ENCODE measurements around the gene PAX6.

The PAX6 gene

GRCh38 chr11:31798057-31798553 is 13.0 kb downstream of the PAX6 start:
- DNase-seq (ENCODE audit: low read depth, low spot score) = no peak

GRCh38 chr11:31797190-31798056 is 13.7 kb downstream of the PAX6 start:
- DNase-seq (ENCODE audit: low read depth, low spot score) = no peak

DNA sequence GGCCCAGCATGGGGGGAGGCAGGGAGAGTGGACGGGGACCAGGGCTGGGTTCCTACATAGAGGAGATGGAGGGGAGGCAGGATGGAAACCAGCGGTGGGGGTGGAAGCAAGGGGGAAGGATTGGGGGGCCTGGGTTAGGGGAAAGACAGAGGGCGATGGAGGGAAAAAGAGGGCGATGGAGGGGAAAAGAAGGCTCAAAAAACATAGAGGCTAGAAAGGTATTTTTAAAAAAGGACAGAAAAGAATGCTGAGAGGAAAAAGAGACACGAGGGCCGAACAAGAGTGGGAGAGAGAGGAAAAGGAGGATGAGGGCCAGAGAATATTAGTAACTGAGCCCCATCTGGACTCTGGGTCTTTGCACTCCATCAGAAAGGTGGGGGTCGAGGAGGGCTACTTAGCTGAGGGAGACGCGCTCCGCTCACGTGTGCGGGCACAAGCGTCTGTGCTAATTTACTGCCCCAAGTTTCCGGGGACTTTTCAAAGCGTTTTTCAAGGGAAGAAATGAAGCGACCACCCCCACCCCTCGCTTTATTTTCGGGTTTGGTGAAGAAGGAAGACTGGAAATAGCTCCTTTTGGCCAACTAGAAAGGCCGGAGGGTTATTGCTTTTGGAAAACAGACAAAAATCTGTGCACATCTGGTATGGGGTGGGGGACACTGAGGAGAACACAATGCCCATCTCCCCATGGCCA is 14.5 kb downstream of the PAX6 start:
- DNase-seq (ENCODE audit: low read depth, low spot score) = no peak

GRCh38 chr11:31795706-31796498 is 15.2 kb downstream of the PAX6 start:
- no peak for DNase-seq (ENCODE audit: low read depth, low spot score)

DNA sequence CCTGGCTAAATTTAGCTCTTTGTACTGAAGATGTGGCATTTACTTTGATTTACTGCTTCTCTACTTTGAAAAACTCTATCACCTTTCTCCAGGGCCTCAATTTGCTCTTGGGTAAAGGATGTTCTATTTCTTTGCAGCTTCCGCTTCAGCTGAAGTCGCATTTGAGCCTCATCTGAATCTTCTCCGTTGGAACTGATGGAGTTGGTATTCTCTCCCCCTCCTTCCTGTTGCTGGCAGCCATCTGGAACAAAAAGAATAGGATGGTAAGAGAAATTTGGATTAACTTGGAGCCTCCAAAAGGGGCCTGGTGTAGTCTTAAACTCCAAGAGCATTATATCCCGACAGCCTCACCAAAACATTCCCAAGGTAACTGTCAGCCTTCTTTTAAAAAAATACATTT is 16.6 kb downstream of the PAX6 start:
- DNase-seq (ENCODE audit: low read depth, low spot score) = no peak

- DNase-seq (ENCODE audit: low read depth, low spot score) = no peak
These were observed 17.9 kb downstream of the PAX6 start for GRCh38 chr11:31793264-31793663.

- DNase-seq (ENCODE audit: low read depth, low spot score) = no peak
These were observed 18.7 kb downstream of the PAX6 start for GRCh38 chr11:31792456-31792855.

DNA sequence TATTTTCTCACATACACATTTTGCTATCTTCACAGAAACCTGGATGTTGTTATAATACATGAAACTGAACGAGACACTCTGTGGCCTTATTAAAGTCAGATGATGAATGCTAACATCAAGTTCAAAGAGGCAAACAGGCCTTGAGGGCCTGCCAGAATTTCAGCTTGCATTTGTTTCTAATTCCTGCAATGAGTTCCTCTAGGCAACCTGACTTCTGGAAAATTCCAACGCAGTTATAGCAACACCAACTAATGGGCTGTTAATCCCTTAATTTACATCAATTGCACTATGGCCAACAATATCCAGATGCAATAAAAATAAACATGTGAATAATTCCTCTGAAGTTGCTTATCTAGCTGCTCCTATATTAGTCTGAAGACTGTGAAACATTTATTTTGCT is 19.1 kb downstream of the PAX6 start:
- no peak for DNase-seq (ENCODE audit: low read depth, low spot score)

GRCh38 chr11:31790649-31791048 is 20.5 kb downstream of the PAX6 start:
- no peak for DNase-seq (ENCODE audit: low read depth, low spot score)

GRCh38 chr11:31788085-31788484 is 23.0 kb downstream of the PAX6 start:
- DNase-seq (ENCODE audit: low read depth, low spot score) = no peak

- no peak for DNase-seq (ENCODE audit: low read depth, low spot score)
These were observed 24.0 kb downstream of the PAX6 start for GRCh38 chr11:31786996-31787685.

GRCh38 chr11:31784611-31785010 is 26.5 kb downstream of the PAX6 start:
- no peak for DNase-seq (ENCODE audit: low read depth, low spot score)

GRCh38 chr11:31783252-31783651 is 27.9 kb downstream of the PAX6 start:
- DNase-seq (ENCODE audit: low read depth, low spot score) = no peak

- DNase-seq (ENCODE audit: low read depth, low spot score) = no peak
These were observed 28.9 kb downstream of the PAX6 start for GRCh38 chr11:31782257-31782656.

- no peak for DNase-seq (ENCODE audit: low read depth, low spot score)
These were observed 30.6 kb downstream of the PAX6 start for GRCh38 chr11:31780480-31780971.

- no peak for DNase-seq (ENCODE audit: low read depth, low spot score)
These were observed 31.0 kb downstream of the PAX6 start for GRCh38 chr11:31780078-31780477.

DNA sequence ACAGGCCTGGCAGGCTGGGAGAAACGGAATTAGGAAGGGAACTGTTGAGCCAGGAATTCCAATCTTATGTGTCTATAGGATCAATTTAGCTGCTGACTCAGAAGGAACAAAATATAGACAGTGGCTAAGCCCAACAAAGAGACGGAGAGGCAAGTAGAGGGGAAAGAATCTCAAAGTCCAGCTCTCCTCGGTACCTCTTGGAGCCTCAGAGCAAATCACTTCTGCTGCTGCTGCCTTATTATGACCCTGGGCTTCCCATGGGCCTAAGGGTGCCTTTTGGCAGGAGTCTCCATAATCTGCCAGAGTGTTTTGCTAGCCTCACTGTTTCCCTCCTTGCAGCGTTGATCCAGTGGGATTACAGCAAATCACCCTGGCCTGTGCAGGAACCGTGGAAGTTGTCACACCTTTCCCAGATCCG is 31.7 kb downstream of the PAX6 start:
- no peak for DNase-seq (ENCODE audit: low read depth, low spot score)

- no peak for DNase-seq (ENCODE audit: low read depth, low spot score)
These were observed 38.7 kb downstream of the PAX6 start for GRCh38 chr11:31772412-31772811.

- no peak for DNase-seq (ENCODE audit: low read depth, low spot score)
These were observed 41.0 kb downstream of the PAX6 start for GRCh38 chr11:31770011-31770700.

GRCh38 chr11:31768749-31769640 is 42.1 kb downstream of the PAX6 start:
- DNase-seq (ENCODE audit: low read depth, low spot score) = no peak

Measured in brain pericyte (primary cell).